IMR-90 (cell line): ENCODE results near the gene PAPLN.

Source experiments
- BHLHE40 ChIP-seq: fragments of 150-350 bp; IDR thresholded peaks from 2 replicates; pipeline ENCODE4 v1.6.1; 2016; ENCODE audit warnings: mild to moderate bottlenecking, low read depth, low read length
- CEBPB ChIP-seq: IDR thresholded peaks from 2 replicates; pipeline ENCODE4 v1.6.1; 2012; ENCODE audit warnings: low read depth, low read length, improper control_type of control experiment
- ELK1 ChIP-seq: fragments of 150-350 bp; IDR thresholded peaks from 2 replicates; pipeline ENCODE4 v1.6.1; 2016; ENCODE audit warnings: low read depth, mild to moderate bottlenecking, low read length, moderate library complexity, borderline replicate concordance
- MAFK ChIP-seq: IDR thresholded peaks from 2 replicates; pipeline ENCODE4 v1.6.1; 2012; ENCODE audit warnings: low read depth, low read length, improper control_type of control experiment
- MAZ ChIP-seq: IDR thresholded peaks from 2 replicates; pipeline ENCODE4 v1.6.1; 2012; ENCODE audit warnings: low read depth, mild to moderate bottlenecking, low read length, improper control_type of control experiment, moderate library complexity, borderline replicate concordance
- MXI1 ChIP-seq: IDR thresholded peaks from 2 replicates; pipeline ENCODE4 v1.6.1; 2012; ENCODE audit warnings: low read depth, mild to moderate bottlenecking, low read length, moderate library complexity, borderline replicate concordance
- POLR2A ChIP-seq: IDR thresholded peaks from 2 replicates; pipeline ENCODE4 v1.6.1; 2012; ENCODE audit warnings: mild to moderate bottlenecking, low read depth, low read length
- RAD21 ChIP-seq: IDR thresholded peaks from 2 replicates; pipeline ENCODE4 v1.6.1; 2012; ENCODE audit warnings: low read length, improper control_type of control experiment
- SMC3 ChIP-seq: fragments of 150-350 bp; IDR thresholded peaks from 2 replicates; pipeline ENCODE4 v1.6.1; 2016; ENCODE audit warnings: low read depth, mild to moderate bottlenecking, antibody characterized with exemption, low read length, moderate library complexity
- TF ChIP-seq, protein P1 (sequence below): conservative IDR thresholded peaks from 2 replicates; pipeline ENCODE4 v1.5.1; 2012; ENCODE audit warnings: mild to moderate bottlenecking, low read depth, low read length, improper control_type of control experiment

GRCh38 chr14:73239393-73240241 lies 2.3 kb downstream of the PAPLN start:
- TF ChIP-seq, protein P1, sequence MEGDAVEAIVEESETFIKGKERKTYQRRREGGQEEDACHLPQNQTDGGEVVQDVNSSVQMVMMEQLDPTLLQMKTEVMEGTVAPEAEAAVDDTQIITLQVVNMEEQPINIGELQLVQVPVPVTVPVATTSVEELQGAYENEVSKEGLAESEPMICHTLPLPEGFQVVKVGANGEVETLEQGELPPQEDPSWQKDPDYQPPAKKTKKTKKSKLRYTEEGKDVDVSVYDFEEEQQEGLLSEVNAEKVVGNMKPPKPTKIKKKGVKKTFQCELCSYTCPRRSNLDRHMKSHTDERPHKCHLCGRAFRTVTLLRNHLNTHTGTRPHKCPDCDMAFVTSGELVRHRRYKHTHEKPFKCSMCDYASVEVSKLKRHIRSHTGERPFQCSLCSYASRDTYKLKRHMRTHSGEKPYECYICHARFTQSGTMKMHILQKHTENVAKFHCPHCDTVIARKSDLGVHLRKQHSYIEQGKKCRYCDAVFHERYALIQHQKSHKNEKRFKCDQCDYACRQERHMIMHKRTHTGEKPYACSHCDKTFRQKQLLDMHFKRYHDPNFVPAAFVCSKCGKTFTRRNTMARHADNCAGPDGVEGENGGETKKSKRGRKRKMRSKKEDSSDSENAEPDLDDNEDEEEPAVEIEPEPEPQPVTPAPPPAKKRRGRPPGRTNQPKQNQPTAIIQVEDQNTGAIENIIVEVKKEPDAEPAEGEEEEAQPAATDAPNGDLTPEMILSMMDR = no peak
- no peak for TF ChIP-seq MXI1
- no peak for TF ChIP-seq POLR2A
- TF ChIP-seq RAD21 = no peak
- no peak for TF ChIP-seq ELK1
- no peak for TF ChIP-seq BHLHE40
- no peak for TF ChIP-seq CEBPB
- no peak for TF ChIP-seq MAZ
- no peak for TF ChIP-seq SMC3
- no peak for TF ChIP-seq MAFK
